IMR-90 (cell line): ENCODE measurements around the gene ADAMTSL2. TPM values are rescaled to one million over a fixed set of nuclear protein-coding genes. Genes with fewer than 3 reads are reported as not detected.

Source experiments
- ATAC-seq: fragments of 200-7000 bp; cut with Tn5 transposase; 2 replicates; pipeline ENCODE4 v1.9.1; 2020; ENCODE audit warnings: low read depth, mild to moderate bottlenecking, moderate library complexity
- BruUV-seq: library from RNA; stranded (reverse); fragments of 400-500 nt; replicated peaks from 2 replicates; lab custom pipeline; 2021; lab: Mats Ljungman, UMichigan
- CTCF ChIA-PET: fragments of 300-600 bp; formaldehyde crosslinking; extraction: SDS; loops from one replicate; lab custom pipeline; 2021; ENCODE audit warnings: antibody characterized with exemption; lab: Yijun Ruan, JAX
- POLR2A ChIA-PET: fragments of 300-600 bp; sonication (Branson Sonifier 250); formaldehyde crosslinking; loops from one replicate; lab custom pipeline; 2022; ENCODE audit warnings: antibody characterized with exemption; ENCODE audit not compliant: unreplicated experiment; lab: Charles Lee
- DNase-seq: peaks from one replicate; pipeline ENCODE4 v3.0.0; 2013
- H2AFZ ChIP-seq: replicated peaks from 2 replicates; pipeline ENCODE3; 2013; ENCODE audit warnings: low read length, mild to moderate bottlenecking; ENCODE audit not compliant: poor library complexity
- H2AK5ac ChIP-seq: 2 replicates; pipeline ENCODE4 v1.6.1; 2013; ENCODE audit warnings: low read depth, low read length, inconsistent platforms
- H2AK9ac ChIP-seq: replicated peaks from 2 replicates; pipeline ENCODE3; 2013; ENCODE audit warnings: mild to moderate bottlenecking, low read depth, low read length, moderate library complexity; ENCODE audit not compliant: poor library complexity
- H2BK120ac ChIP-seq: 2 replicates; pipeline ENCODE4 v1.6.1; 2013; ENCODE audit warnings: low read depth, low read length, inconsistent platforms
- H2BK15ac ChIP-seq: 3 replicates; pipeline ENCODE4 v1.6.1; 2013; ENCODE audit warnings: low read depth, low read length, inconsistent platforms
- H2BK20ac ChIP-seq: 2 replicates; pipeline ENCODE4 v1.6.1; 2013; ENCODE audit warnings: low read depth, mild to moderate bottlenecking, inconsistent platforms, low read length, moderate library complexity
- H2BK5ac ChIP-seq: 2 replicates; pipeline ENCODE4 v1.6.1; 2013; ENCODE audit warnings: mild to moderate bottlenecking, low read depth, low read length, inconsistent platforms; ENCODE audit not compliant: poor library complexity, severe bottlenecking
- H3K14ac ChIP-seq: replicated peaks from 2 replicates; pipeline ENCODE4 v1.6.1; 2013; ENCODE audit warnings: low read depth, low read length, inconsistent platforms
- H3K18ac ChIP-seq: 2 replicates; pipeline ENCODE4 v1.6.1; 2013; ENCODE audit warnings: low read depth, low read length, control low read depth
- H3K23ac ChIP-seq: 2 replicates; pipeline ENCODE4 v1.6.1; 2013; ENCODE audit warnings: low read depth, low read length, inconsistent platforms
- H3K27ac ChIP-seq: 2 replicates; pipeline ENCODE4 v1.5.1; 2013; ENCODE audit warnings: mild to moderate bottlenecking, control low read depth, low read length; ENCODE audit not compliant: insufficient read depth
- H3K27me3 ChIP-seq: 2 replicates; pipeline ENCODE4 v1.6.1; 2013; ENCODE audit warnings: low read length; ENCODE audit not compliant: control insufficient read depth, insufficient read depth
- H3K36me3 ChIP-seq: 2 replicates; pipeline ENCODE4 v1.6.1; 2013; ENCODE audit warnings: low read length, mixed read lengths; ENCODE audit not compliant: control insufficient read depth, insufficient read depth
- H3K4ac ChIP-seq: 2 replicates; pipeline ENCODE4 v1.6.1; 2013; ENCODE audit warnings: low read depth, low read length, inconsistent platforms
- H3K4me1 ChIP-seq: 2 replicates; pipeline ENCODE4 v1.6.1; 2013; ENCODE audit warnings: low read length, mixed read lengths; ENCODE audit not compliant: control insufficient read depth, insufficient read depth
- H3K4me2 ChIP-seq: 2 replicates; pipeline ENCODE4 v1.6.1; 2013; ENCODE audit warnings: low read depth, mild to moderate bottlenecking, control low read depth, low read length, moderate library complexity
- H3K4me3 ChIP-seq: 2 replicates; pipeline ENCODE4 v1.5.1; 2013; ENCODE audit warnings: low read depth, mild to moderate bottlenecking, control low read depth, low read length, moderate library complexity; ENCODE audit not compliant: insufficient read depth
- H3K56ac ChIP-seq: 2 replicates; pipeline ENCODE4 v1.6.1; 2013; ENCODE audit warnings: low read length, inconsistent platforms; ENCODE audit not compliant: insufficient read depth; ENCODE audit errors: extremely low read depth
- H3K79me1 ChIP-seq, 2 experiments: 2 replicates each; pipeline ENCODE4 v1.6.1; 2013; ENCODE audit warnings: low read length in 2 of 2, inconsistent platforms in 1 of 2, low read depth in 1 of 2
- H3K9ac ChIP-seq: 2 replicates; pipeline ENCODE4 v1.6.1; 2013; ENCODE audit warnings: low read depth, low read length, control low read depth
- H3K9me1 ChIP-seq: 2 replicates; pipeline ENCODE4 v1.6.1; 2013; ENCODE audit warnings: low read length, inconsistent platforms; ENCODE audit not compliant: insufficient read depth
- H3K9me3 ChIP-seq: 2 replicates; pipeline ENCODE4 v1.6.1; 2013; ENCODE audit warnings: low read length; ENCODE audit not compliant: control insufficient read depth, insufficient read depth
- H4K20me1 ChIP-seq: 2 replicates; pipeline ENCODE4 v1.6.1; 2013; ENCODE audit warnings: low read length, inconsistent platforms; ENCODE audit not compliant: insufficient read depth
- H4K5ac ChIP-seq: 2 replicates; pipeline ENCODE4 v1.6.1; 2013; ENCODE audit warnings: mild to moderate bottlenecking, low read depth, low read length, control low read depth
- H4K8ac ChIP-seq, 2 experiments: 2 replicates each; pipeline ENCODE4 v1.6.1; 2013; ENCODE audit warnings: low read depth in 2 of 2, low read length in 2 of 2, control low read depth in 1 of 2, inconsistent platforms in 1 of 2
- H4K91ac ChIP-seq: 2 replicates; pipeline ENCODE4 v1.6.1; 2013; ENCODE audit warnings: low read depth, low read length, inconsistent platforms; ENCODE audit not compliant: insufficient read depth
- BHLHE40 ChIP-seq: fragments of 150-350 bp; IDR thresholded peaks from 2 replicates; pipeline ENCODE4 v1.6.1; 2016; ENCODE audit warnings: mild to moderate bottlenecking, low read depth, low read length
- CEBPB ChIP-seq: IDR thresholded peaks from 2 replicates; pipeline ENCODE4 v1.6.1; 2012; ENCODE audit warnings: low read depth, low read length, improper control_type of control experiment
- CHD1 ChIP-seq: IDR thresholded peaks from 2 replicates; pipeline ENCODE4 v1.6.1; 2012; ENCODE audit warnings: low read depth, low read length, improper control_type of control experiment
- FOS ChIP-seq: fragments of 150-350 bp; IDR thresholded peaks from 2 replicates; pipeline ENCODE4 v1.6.1; 2016; ENCODE audit warnings: low read depth, low read length
- MAZ ChIP-seq: IDR thresholded peaks from 2 replicates; pipeline ENCODE4 v1.6.1; 2012; ENCODE audit warnings: low read depth, mild to moderate bottlenecking, low read length, improper control_type of control experiment, moderate library complexity, borderline replicate concordance
- MXI1 ChIP-seq: IDR thresholded peaks from 2 replicates; pipeline ENCODE4 v1.6.1; 2012; ENCODE audit warnings: low read depth, mild to moderate bottlenecking, low read length, moderate library complexity, borderline replicate concordance
- NFE2L2 ChIP-seq: fragments of 150-350 bp; IDR thresholded peaks from 2 replicates; pipeline ENCODE4 v1.6.1; 2016; ENCODE audit warnings: low read depth, mild to moderate bottlenecking, low read length
- POLR2A ChIP-seq: IDR thresholded peaks from 2 replicates; pipeline ENCODE4 v1.6.1; 2012; ENCODE audit warnings: mild to moderate bottlenecking, low read depth, low read length
- RAD21 ChIP-seq: IDR thresholded peaks from 2 replicates; pipeline ENCODE4 v1.6.1; 2012; ENCODE audit warnings: low read length, improper control_type of control experiment
- RFX5 ChIP-seq: IDR thresholded peaks from 2 replicates; pipeline ENCODE4 v1.8.0; 2012; ENCODE audit warnings: low read depth, mild to moderate bottlenecking, low read length, moderate library complexity
- WGBS, 2 experiments: methylation state at CpG; one replicate each; pipeline versions ENCODE4 v1.1.5 to v1.1.7; 2013; ENCODE audit warnings: missing lambda C conversion rate in 2 of 2; ENCODE audit not compliant: insufficient read length in 1 of 2; ENCODE audit errors: extremely low coverage in 2 of 2; 5-methylcytosine and 5-hydroxymethylcytosine counted together
- dilution Hi-C: fragments of 300-500 bp; cut with HindIII; formaldehyde crosslinking; loops from one replicate; pipeline ENCODE4 v1.14.3; 2018; ENCODE audit warnings: low sequenced_read_pairs; ENCODE audit not compliant: unreplicated experiment
- in situ Hi-C: fragments of 300-500 bp; cut with MboI; formaldehyde crosslinking; loops from 3 replicates; pipeline ENCODE4 v1.14.3; 2019; ENCODE audit warnings: low sequenced_read_pairs, inconsistent platforms, mixed read lengths
- intact Hi-C: fragments of 100-400 bp; cut with micrococcal nuclease; formaldehyde crosslinking; loops from 2 replicates; pipeline ENCODE4 v1.10.0; 2022
- polyA plus RNA-seq, 3 experiments: library from polyadenylated mRNA; depleted of rRNA; stranded (reverse); fragments of >200 nt; gene quantifications; 2 replicates each; pipeline ENCODE4 v1.2.3, GENCODE V29; 2012; ENCODE audit warnings: low replicate concordance in 1 of 3
- total RNA-seq: library from RNA; depleted of rRNA; stranded (reverse); fragments of >200 nt; gene quantifications from 2 replicates; pipeline ENCODE4 v1.2.3, GENCODE V29; 2012
- TF ChIP-seq, protein P1 (sequence below): conservative IDR thresholded peaks from 2 replicates; pipeline ENCODE4 v1.5.1; 2012; ENCODE audit warnings: mild to moderate bottlenecking, low read depth, low read length, improper control_type of control experiment
- TF ChIP-seq, protein P2 (sequence below): fragments of 150-350 bp; IDR thresholded peaks from 2 replicates; pipeline ENCODE4 v1.6.1; 2017; ENCODE audit warnings: mild to moderate bottlenecking, antibody characterized with exemption, low read length, low read depth

The ADAMTSL2 gene
- total and polyA plus RNA-seq, 2 of the 4 experiments (the other 2 are of a cell fraction): not detected

DNA sequence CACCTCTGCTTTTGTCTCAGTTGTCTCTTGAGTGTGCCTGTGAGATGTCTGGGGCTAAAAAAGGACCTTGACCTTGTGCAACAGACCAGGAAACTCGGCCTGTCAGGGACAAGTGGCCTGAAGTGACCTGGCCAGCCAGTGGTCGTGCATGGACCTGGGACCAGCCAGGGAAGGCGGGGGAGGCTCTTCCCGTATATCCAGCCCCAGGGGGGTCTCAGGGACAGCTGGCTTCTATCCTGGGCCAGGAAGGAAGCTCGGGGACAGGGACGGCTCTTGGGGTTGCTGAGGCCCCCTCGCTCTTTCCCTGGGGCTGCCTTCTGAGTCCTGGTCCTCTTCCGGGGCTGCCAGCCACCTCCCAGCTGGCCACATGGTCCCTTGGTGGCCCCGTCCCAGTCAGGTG is 3.2 kb upstream of the ADAMTSL2 start:
- H2BK15ac ChIP-seq: no peak overlapping the region
- H4K5ac ChIP-seq: no peak overlapping the region
- H3K9me3 ChIP-seq: no peaks in the 10 kb centered on the region
- no peak for ATAC-seq
- no peak overlapping the region for H4K8ac ChIP-seq
- TF ChIP-seq CEBPB (no peak), CHD1 (no peak), RAD21 (no peak), POLR2A (no peak), RFX5 (no peak), FOS (no peak), MAZ (no peak), NFE2L2 (no peak), BHLHE40 (no peak), MXI1 (no peak)
- TF ChIP-seq, protein P1, sequence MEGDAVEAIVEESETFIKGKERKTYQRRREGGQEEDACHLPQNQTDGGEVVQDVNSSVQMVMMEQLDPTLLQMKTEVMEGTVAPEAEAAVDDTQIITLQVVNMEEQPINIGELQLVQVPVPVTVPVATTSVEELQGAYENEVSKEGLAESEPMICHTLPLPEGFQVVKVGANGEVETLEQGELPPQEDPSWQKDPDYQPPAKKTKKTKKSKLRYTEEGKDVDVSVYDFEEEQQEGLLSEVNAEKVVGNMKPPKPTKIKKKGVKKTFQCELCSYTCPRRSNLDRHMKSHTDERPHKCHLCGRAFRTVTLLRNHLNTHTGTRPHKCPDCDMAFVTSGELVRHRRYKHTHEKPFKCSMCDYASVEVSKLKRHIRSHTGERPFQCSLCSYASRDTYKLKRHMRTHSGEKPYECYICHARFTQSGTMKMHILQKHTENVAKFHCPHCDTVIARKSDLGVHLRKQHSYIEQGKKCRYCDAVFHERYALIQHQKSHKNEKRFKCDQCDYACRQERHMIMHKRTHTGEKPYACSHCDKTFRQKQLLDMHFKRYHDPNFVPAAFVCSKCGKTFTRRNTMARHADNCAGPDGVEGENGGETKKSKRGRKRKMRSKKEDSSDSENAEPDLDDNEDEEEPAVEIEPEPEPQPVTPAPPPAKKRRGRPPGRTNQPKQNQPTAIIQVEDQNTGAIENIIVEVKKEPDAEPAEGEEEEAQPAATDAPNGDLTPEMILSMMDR: no peak
- TF ChIP-seq, protein P2, sequence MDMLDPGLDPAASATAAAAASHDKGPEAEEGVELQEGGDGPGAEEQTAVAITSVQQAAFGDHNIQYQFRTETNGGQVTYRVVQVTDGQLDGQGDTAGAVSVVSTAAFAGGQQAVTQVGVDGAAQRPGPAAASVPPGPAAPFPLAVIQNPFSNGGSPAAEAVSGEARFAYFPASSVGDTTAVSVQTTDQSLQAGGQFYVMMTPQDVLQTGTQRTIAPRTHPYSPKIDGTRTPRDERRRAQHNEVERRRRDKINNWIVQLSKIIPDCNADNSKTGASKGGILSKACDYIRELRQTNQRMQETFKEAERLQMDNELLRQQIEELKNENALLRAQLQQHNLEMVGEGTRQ: no peak
- H2AK5ac ChIP-seq: no peak overlapping the region
- H3K4ac ChIP-seq: no peak overlapping the region
- H3K56ac ChIP-seq: no peak overlapping the region
- no peak overlapping the region for H2AFZ ChIP-seq
- no peak overlapping the region for H3K27ac ChIP-seq
- in situ Hi-C loops: loop anchor here (10.0 kb wide), 2 partner anchors 204 to 464 kb away; partner anchors contain the start of genes SARDH and VAV2
- no peak overlapping the region for H4K91ac ChIP-seq
- no peak overlapping the region for H2AK9ac ChIP-seq
- CTCF ChIA-PET: no interaction called here
- intact Hi-C loops: no loop called here
- no peaks in the 10 kb centered on the region for H3K79me1 ChIP-seq
- no peak overlapping the region for H3K18ac ChIP-seq
- H2BK20ac ChIP-seq: no peak overlapping the region
- no peak overlapping the region for H3K14ac ChIP-seq
- no TSS peak for BruUV-seq
- peaks cover 5% of the 10 kb centered on the region; the same call in 1 of the 2 replicates for H4K20me1 ChIP-seq
- no peak overlapping the region for H3K4me2 ChIP-seq
- DNase-seq: no peak
- H2BK120ac ChIP-seq: no peak overlapping the region
- no peak overlapping the region for H3K23ac ChIP-seq
- H3K36me3 ChIP-seq: no peaks in the 10 kb centered on the region
- peaks cover 76% of the 10 kb centered on the region for H3K27me3 ChIP-seq
- POLR2A ChIA-PET: no interaction called here
- no peaks in the 10 kb centered on the region for H3K9me1 ChIP-seq
- H2BK5ac ChIP-seq: no peak overlapping the region
- peaks cover 4% of the 10 kb centered on the region; the same call in 1 of the 2 replicates for H3K4me1 ChIP-seq
- dilution Hi-C loops: no loop called here
- WGBS, 2 experiments: 49% methylated on average over 9 of the region's 9 CpGs; no CpG with 5 or more reads in 1 of the 2 experiments
- no peak overlapping the region for H3K4me3 ChIP-seq
- no peak overlapping the region for H3K9ac ChIP-seq
